Measurements from ENCODE around the gene GP2. TPM values are rescaled to one million over a fixed set of nuclear protein-coding genes. Genes with fewer than 3 reads are reported as not detected.
"Not testable (repeated sequence)": the region's sequence is repeated elsewhere in the genome, so short reads cannot be mapped to it uniquely, and the experiment has no call there.

GP2 gene
- polyA plus RNA-seq, 4 donors: 1.8 to 9.2 (median 3.5) TPM

DNA sequence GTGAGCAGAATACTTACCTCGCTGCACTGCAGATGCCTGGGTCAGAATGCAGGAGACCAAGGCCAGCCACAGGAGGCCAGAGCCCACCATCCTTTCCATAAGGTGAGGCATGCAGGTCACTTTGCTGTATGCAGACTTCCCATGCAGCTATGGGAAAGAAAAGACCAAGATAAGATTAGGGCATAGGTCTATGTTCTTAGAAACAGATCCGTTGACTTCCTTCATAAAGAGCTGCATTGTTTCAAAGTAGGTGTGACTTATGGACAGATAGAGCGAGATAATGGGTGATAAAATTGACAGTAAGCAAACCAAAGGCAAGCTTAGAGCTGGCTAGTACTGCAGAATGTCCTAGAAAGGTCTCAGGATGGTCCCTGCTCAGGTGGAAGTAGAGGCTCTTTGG lies 992 bp downstream of the GP2 start:
- no peak for DNase-seq (ENCODE audit: low read depth in 4 of 4, low spot score in 2 of 4)

DNA sequence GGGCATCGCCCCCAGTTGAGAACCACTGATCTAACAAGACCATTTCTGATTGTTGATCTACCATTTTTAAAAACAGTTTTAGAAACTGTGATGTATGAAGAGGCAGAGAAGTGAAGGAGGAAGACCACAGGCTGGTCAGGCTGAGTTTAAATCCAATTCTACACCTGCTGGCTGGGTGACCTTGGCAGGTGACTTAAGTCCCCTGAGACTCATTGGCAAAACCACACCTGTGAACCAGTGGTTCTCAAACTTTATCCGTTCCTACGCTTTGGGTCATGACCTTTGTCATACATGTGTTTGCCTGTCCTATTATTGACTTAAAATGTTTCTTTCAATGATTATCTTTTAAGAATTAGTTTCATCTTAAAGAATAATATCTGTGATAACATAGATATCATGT lies 2.3 kb downstream of the GP2 start:
- no peak for DNase-seq (ENCODE audit: low read depth in 4 of 4, low spot score in 2 of 4)

DNA sequence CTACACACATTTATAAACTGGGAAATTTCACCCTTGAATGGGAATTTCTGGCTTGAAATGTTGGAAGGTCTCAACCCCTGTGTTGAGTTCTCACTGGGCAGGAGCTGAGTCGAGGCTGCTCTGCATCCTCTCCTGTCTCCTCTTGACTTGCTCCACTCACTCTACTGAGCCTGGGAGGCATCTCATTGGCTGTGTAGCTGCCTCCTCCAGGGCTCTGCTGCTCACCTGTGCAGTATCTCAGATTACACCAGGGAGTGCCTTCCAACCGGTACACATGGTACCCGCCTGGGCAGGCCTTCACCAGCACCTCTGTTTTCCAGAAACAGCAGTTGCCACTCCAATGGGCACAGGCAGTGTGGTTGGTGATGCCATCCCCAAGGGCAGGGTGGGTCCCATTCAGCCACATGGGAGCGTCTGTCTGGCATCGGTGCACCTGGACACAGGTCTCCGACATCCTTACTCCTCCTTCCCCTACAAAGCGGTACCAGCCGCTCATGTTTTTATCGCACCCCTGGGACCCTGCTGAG lies 3.7 kb downstream of the GP2 start:
- DNase-seq (ENCODE audit: low read depth in 4 of 4, low spot score in 2 of 4): no peak

DNA sequence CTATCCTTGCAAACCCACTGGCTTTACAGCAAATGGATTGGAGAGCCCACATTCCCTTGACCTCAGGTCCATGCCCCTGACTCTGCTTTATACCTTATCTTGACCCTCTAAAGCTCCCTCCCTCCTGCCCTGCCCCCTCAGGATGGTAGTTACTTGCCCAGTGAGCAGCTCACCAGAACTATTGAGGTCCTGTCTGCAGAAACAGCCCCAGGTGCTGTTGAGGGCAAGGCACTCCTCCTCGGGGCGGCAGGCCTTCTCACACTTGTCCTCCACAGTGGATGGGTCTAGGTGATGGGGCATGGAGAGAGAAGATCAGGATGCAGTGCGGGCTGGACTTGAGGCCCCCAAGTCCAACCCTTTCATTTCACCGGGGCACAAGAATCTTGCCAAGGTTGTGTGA lies 4.6 kb downstream of the GP2 start:
- DNase-seq (ENCODE audit: low read depth in 4 of 4, low spot score in 2 of 4): no peak

DNA sequence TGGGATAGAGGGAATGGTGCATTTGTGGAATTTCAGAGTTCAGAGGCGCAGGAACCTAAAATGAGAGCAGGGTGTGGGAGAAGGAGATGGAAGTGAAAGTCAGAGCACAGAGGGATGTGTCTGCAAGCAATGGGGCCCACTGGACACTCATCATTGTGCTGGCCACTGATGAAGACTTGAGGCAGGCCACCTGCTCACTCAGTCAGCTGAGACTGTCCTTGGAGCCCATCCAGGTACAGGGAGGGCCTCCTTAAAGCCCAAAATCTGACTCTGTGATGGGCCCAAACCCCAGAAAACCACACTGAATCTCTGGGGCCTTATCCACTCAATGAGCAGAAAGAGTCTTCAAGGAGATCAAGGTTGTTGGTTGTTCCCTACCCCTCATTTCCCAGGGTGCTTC lies 5.6 kb downstream of the GP2 start:
- DNase-seq (ENCODE audit: low read depth in 4 of 4, low spot score in 2 of 4): no peak

DNA sequence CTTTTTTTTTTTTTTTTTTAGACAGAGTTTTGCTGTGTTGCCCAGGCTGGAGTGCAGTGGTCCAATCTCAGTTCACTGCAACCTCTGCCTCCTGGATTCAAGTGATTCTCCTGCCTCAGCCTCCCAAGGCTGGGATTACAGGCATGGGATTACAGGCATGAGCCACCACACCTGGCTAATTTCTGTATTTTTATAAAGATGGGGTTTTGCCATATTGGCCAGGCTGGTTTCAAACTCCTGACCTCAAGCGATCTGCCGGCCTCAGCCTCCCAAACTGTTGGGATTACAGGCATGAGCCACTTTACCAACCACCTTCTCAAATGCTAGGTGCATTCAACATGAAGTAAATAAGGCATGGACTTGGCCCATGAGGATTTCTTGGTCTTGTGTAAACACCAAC lies 6.3 kb downstream of the GP2 start:
- not testable (repeated sequence) for DNase-seq (ENCODE audit: low read depth in 4 of 4, low spot score in 2 of 4)

DNA sequence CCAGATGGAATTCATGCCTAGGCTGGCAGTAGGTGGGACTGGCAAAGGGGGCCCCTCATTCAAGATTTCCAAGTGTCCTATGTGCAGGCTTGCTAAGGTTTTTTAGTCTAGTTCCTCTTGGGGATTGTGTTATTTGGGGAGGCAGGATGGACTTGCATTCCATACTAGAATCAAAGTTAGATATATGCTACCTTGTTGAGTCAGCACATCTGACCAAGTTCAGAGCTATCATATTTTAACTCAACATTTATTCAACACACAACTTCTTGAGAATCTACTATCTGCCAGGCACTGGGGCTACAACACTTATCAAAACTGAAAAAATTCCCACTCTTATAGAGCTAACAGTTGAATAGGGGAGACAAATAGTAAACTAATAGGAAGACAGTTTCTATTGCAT lies 6.7 kb downstream of the GP2 start:
- DNase-seq (ENCODE audit: low read depth in 4 of 4, low spot score in 2 of 4): no peak

DNA sequence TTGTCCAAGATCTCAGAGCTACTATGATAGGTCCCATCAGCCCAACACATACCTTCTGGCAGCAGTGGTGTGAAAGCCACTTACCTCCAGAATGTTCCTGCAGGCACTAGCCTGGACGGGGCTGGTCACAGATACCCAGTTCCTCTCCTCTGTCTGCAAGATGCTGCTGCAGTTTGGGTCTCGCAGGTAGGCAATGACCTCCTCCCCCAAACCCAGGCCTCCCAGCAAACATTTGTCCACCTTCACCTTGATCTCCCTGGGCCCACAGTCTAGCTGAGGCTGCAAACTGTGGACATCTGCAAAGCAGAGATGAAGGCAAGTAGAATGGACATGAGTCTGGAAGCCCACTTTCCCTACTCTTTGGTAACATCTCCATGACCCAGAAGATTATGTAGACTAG lies 7.1 kb downstream of the GP2 start:
- no peak for DNase-seq (ENCODE audit: low read depth in 4 of 4, low spot score in 2 of 4)

DNA sequence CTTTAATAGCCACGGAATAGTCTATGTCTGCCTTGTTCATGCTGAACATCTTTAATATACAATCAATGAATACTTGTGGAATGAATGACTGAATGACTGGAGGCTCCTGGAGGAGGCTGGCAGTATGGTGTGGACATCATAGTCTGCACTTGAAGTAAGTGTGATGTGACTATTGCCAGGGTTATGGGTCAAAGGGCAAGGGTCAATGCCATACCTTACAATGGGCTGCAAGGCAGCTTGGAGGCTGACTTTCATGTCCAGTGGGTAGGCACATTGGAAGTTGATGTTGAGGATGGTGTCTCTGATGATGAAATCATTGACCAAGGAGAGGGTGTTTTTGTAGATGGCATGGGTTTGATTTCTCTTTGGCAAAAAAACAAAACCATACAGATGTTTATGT lies 7.9 kb downstream of the GP2 start:
- DNase-seq (ENCODE audit: low read depth in 4 of 4, low spot score in 2 of 4): no peak

DNA sequence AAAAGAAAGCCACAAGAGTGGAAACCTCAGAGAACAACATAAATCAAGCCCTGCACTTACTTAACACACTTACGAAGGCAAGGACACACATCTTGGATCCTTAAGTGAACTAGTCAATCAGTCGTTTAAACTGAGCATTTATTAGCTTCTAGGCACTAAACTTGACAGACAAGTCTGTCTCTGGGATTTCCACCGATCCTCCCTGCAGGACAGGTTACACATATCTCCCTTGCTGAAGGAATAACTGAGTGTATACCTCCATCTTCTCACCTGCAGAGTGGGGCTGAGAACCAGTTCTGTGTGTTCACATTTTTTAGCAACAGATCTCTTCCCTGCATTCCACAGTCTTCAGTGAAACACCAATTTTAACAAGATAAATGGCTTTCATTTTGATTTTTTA lies 8.9 kb downstream of the GP2 start:
- no peak for DNase-seq (ENCODE audit: low read depth in 4 of 4, low spot score in 2 of 4)

DNA sequence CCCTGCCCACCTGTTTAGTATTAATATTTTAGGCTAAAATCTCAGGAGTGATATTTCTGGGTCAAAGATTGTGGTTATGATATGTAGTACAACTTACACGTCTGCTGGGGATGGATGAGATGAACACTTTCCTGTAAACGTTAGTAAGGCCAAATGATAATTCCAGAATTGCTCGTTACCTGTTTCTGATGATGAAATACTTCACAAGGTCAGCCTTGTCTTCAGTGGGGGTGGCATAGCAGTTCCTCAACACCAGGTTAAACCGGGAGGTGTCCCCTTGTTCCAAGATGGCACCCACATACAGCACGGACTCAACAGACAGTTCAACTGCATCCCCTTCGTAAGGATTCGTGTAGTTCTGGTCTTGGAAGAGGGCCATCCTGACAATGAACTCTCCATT lies 9.3 kb downstream of the GP2 start:
- no peak for DNase-seq (ENCODE audit: low read depth in 4 of 4, low spot score in 2 of 4)

DNA sequence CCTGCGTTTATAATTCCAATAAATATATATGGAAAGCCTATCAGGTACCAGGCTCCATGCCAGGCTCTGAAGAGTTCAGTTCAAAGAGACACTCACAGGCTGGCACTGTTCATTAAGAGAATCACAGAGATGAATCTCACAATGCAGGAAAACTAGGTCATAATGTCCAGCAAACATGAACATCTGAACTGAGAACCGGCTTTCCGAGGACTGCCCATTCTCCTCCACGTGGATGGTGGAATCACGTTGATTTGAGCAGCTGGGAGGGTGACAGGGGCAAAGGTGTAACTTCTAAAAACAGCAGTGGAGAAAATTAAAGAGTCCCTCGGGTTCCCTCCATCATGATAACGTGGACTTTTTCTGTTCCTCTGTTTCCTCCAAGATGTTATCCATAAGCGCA lies 10.2 kb downstream of the GP2 start:
- no peak for DNase-seq (ENCODE audit: low read depth in 4 of 4, low spot score in 2 of 4)

DNA sequence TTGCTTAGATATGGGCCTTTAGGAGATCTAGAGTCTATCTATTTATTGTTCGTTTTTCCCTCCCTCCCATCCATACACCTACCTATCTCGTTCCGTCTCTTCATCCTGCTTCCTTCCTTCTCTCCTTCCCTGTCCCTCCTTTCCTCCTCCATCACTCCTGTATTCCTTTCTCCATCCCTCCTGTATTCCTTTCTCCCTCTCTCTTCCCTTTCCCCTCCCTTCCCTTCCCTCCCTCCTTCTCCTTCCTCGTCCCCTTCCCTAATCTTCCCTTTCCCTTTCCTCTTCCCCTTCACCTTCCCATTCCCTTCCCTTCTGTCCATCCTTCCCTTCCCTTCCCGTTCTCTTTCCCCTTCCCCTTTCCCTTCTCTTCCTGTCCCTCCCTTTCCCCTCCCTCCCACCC lies 10.6 kb downstream of the GP2 start:
- no peak for DNase-seq (ENCODE audit: low read depth in 4 of 4, low spot score in 2 of 4)

DNA sequence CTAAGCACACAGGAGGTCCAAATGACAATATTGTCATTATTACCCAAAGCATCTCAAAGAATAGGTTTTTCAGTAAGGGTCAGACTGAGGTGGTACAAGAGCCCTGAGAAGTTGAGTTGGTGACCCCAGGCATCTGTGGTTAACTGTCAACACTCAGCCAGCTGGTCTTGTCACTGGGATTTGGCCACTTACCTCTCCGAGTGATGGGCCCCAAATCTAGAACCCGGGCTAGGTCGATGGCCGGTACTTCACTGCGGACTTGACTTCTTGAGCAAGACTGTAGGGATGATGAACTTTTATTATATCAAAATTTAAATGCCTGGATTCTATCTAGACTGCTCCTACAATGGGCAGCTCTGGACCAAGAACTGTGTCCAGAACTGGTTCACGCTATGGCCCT lies 11.5 kb downstream of the GP2 start:
- DNase-seq (ENCODE audit: low read depth in 4 of 4, low spot score in 2 of 4): no peak

DNA sequence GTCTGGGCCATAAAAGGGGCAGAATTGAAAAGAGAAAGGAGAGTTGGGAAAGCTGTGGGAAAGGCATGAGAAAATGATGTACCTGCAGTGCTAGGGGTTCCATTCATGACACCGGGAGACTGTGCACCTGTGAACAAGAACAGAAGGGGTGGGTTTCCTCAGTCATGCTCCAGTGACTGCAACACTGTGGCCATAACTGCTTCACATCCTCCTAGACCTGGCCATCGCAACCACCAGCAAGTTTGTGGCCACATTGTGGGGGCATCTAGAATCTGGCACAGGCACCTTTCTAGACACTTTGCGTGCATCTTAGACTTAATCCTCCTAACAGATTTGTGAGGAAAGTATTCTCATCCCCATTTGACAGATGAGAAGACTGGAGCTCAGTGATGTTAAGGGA lies 12.7 kb downstream of the GP2 start:
- no peak for DNase-seq (ENCODE audit: low read depth in 4 of 4, low spot score in 2 of 4)

DNA sequence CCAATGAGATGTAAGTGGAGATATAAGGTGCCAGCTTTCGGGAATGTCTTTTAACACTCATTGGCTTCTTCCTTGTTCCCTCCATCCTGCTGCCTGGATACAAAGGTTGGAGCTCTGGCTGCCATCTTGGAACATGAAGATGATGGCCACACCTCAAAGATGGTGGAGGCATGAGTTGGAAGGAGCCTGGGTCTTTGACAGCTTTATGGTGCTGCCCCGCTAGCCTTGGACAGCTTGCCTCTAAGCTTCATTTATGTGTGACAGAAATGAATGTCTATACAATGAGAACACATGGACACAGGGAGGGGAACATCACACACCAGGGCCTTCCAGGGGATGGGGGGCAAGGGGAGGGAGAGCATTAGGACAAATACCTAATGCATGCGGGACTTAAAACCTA lies 13.6 kb downstream of the GP2 start:
- DNase-seq (ENCODE audit: low read depth in 4 of 4, low spot score in 2 of 4): no peak

DNA sequence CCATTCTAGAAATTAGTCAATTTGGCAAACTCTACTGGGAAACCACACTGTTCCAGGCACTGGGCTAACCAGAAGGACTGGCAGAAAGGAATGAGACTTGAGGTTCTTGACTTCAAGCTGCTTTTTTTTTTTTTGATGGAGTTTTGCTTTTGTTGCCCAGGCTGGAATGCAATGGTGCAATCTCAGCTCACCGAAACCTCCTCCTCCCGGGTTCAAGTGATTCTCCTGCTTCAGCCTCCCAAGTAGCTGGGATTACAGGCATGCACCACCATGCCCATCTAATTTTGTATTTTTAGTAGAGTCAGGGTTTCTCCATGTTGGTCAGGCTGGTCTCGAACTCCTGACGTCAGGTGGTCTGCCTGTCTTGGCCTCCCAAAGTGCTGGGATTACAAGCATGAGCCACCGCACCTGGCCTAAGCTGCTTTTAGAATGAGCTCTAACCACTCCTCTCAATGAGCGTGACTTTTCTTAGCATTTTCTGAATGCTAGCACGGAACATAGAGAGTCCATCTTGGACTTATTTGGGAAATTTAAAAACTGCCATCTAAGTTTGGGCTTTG lies 14.7 kb downstream of the GP2 start:
- not testable (repeated sequence) for DNase-seq (ENCODE audit: low read depth in 4 of 4, low spot score in 2 of 4)

DNA sequence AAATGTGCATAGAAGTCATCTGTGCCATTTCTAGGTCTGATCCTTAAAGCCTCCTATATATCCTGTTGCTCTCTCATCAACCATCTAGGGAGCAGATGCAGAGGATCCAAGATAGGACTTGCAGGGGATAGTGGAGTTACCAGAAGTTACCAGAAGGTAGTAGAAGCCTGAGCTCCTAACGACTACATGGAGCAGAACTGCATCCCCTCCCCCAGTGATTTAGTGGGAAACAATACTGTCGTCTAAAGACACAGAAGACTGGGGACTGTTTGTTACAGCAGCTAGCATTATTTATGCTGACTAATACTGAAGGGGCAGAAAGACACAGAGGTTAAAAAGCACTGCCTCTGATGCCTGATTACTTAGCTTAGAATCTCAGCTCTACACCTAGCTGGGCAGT lies 15.8 kb downstream of the GP2 start:
- DNase-seq (ENCODE audit: low read depth in 4 of 4, low spot score in 2 of 4): no peak

DNA sequence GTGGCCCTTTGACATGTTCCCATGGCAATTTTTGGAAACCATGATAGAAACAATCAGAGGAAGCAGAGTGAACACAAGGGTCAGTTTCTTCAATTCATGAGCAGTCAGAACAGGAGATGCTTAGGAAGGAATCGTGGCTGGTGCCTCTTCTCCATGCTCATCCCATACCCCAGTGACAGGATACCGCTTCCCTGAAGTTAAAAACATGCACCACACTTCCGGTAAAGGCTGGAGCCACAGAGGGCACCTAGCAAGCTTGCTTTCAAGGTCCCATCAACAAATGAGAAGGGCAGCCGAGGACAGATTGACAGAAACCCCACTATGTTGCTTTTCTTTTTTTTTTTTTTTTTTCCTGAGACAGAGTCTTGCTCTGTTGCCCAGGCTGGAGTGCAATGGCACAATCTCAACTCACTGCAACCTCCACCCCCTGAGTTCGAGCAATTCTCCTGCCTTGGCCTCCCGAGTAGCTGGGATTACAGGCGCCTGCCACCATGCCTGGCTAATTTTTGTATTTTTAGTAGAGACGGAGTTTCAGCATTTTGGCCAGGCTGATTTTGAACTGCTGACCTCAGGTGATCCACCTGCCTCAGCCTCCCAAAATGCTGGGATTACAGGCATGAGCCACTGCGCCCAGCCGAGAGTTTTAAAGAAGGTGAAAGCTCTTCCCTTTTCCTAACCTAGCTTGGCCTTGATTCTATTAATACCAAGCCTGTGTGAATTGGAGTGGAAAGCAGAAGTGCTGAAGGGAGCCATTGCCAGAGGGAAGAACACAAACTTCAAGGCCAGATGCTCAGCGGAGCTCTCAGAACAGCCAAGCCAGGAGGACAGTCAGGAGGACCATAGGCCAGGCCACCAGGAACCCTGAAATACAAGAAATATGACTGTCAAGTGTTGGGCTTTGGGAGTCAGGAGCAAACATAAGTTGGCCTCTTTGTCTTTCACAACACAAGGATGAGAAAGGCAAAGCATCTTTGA lies 16.6 kb downstream of the GP2 start:
- no peak for DNase-seq (ENCODE audit: low read depth in 4 of 4, low spot score in 2 of 4)

DNA sequence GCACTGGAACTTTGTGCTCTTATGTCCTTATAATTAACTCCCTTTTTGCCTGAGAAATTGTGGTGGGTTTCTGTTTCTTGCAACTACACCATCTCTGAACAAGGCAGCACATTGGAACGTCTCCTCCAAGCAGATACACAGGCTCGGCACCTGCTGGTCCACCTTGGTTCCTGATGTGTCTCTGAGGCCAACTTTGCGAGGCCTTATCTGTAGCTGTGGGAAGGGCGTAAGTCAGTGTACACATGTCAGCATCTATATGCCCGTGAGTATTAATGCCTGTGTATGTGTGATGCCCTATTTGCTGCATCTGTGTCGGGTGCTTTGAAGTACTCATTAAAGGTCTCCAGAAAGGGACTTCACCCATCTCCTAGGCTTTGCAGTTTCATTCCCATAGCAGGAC lies 17.5 kb downstream of the GP2 start:
- DNase-seq (ENCODE audit: low read depth in 4 of 4, low spot score in 2 of 4): no peak

DNA sequence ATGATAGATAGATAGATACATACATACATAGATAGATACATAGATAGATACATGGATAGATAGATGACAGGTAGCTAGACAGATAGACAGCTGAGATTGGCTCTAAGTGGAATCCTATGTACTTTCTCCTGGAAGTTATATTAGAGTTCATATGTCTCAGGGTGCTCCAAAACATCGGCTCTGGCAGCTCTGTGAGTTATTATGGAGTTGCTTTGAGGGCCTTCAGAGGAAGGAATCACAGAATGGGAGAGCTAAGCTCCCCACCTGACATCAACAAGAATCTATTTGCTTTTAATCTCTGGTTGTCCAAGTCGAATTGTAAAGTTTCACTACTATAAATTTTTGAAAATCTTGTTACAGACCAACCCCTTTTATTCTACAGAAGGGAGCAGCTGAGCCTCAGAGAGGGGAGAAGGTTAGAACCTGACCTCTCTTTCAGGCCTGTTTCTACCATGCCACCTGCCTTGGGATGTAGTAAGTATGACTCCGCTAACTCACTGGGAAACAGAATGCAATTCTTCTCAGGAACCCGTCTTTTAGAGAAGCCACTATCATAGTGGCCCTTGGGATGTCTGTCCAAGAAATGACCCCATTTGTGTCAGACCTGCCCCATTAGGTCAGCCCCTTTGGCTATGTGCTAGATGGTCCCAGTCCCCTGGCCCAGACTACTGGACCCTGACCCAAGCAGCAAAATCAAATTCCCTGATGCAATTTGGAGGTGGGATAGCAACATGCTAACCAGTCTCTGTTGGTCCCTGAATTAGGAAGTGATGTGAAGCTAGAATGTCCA lies 18.3 kb downstream of the GP2 start:
- DNase-seq (ENCODE audit: low read depth in 4 of 4, low spot score in 2 of 4): no peak

Data from left renal cortex interstitium (tissue), 4 donors.